Adrenal gland (tissue), 5 donors: Measurements from ENCODE around the gene PGBD5.

Source experiments
- POLR2A ChIP-seq, 2 donors: fragments of 450-650 bp; IDR thresholded peaks; one replicate each; pipeline ENCODE4 v1.6.1; 2017; ENCODE audit warnings: antibody characterized with exemption in 2 of 2, mild to moderate bottlenecking in 2 of 2, moderate library complexity in 1 of 2
- TF ChIP-seq, protein P1 (sequence below), 6 experiments: fragments of 450-650 bp in 4 of 6; fragments of 200-600 bp in 2 of 6; sonication (generic) in 1 of 6; IDR thresholded peaks; 1 replicate in 5 of 6; 2 replicates in 1 of 6; pipeline versions ENCODE4 v1.5.1 to v1.8.0; 2016 to 2021; ENCODE audit warnings: antibody characterized with exemption in 6 of 6, mild to moderate bottlenecking in 2 of 6, moderate library complexity in 1 of 6
- donor health status: DM: no; HTN: no; CAD: no.

DNA sequence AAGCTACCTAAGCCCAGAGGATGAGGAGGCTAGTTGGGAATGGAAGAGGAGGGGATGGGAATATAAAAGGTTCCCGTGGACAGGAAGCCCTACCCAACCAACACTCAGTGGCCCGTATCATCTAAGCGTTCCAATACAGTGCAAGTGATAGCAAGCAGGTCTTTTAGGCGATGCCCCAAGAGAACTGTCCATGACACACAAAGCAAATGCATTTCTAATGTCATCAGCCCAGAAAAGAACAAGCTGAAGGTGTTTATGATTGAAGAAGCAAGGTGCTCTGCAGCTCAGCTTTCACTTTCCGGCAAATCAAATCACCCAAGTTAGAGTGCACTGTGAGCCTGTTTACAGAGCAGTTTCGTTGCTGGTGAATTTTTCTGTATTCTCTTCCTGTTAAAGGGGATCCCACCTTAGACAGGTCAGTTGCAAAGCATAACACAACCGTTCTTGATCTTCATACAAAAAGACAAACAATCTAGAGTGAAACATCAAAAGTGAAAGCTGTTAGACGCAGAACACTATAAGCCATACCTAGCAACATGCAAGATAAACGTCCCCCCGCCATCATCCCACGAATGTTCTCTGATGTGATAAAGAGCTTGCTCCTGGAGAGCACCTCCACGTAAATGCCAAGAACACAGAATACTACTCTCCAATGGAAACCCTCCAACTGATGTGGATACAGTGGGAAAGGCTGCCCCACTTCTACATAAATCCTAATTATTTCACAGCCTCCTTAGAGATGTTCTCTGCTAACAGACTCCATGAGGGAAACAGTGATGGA, 54.0 kb downstream of the PGBD5 start:
- TF ChIP-seq, protein P1, sequence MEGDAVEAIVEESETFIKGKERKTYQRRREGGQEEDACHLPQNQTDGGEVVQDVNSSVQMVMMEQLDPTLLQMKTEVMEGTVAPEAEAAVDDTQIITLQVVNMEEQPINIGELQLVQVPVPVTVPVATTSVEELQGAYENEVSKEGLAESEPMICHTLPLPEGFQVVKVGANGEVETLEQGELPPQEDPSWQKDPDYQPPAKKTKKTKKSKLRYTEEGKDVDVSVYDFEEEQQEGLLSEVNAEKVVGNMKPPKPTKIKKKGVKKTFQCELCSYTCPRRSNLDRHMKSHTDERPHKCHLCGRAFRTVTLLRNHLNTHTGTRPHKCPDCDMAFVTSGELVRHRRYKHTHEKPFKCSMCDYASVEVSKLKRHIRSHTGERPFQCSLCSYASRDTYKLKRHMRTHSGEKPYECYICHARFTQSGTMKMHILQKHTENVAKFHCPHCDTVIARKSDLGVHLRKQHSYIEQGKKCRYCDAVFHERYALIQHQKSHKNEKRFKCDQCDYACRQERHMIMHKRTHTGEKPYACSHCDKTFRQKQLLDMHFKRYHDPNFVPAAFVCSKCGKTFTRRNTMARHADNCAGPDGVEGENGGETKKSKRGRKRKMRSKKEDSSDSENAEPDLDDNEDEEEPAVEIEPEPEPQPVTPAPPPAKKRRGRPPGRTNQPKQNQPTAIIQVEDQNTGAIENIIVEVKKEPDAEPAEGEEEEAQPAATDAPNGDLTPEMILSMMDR (IDR thresholded peaks at IDR 0.05), result no peak
- no peak for TF ChIP-seq POLR2A (IDR thresholded peaks at IDR 0.05)
